Measurements from ENCODE around the gene ZCCHC8.
A peak's percentile ranks its signal among the peaks of the same experiment; 100 is the strongest.

Gene ZCCHC8

DNA sequence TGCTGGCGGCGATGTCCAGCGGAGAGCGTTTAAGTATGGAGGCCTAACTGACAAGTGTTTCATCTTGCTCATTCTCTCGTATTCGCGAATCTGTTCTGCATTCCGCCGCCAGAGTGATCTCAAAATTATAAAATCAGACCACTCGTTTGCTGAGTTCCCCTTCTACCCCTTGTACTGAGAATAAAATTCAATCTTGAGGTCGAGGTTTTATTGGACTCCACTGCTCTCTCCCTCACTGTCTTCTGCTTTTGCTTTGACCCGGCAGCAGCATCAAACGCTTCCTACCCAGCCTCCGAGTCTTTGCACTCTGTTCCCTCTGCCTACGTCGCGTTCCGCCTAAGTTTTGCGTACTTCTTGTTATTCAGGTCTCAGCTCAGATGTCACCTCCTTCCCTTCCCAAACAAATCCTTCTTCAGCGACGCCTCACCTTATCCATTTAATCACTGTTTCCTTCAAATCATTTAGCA is 26.8 kb upstream of the ZCCHC8 start:
- Histone ChIP-seq H3K36me3 (peaks cover 33 to 71% (median 65%) of the 10 kb centered on the region in 11 experiments), H3K4me3 (peak overlapping the region; percentile 88 to 99 (median 97)), H4K20me1 (peaks cover 30 to 39% (median 37%) of the 10 kb centered on the region in 11 experiments), H3K27ac (peak overlapping the region; percentile 18 to 100 (median 99); a peak in 21 of 22 replicates), H3K9me3 (replicated peaks in 1 of 11) (no peaks in the 10 kb centered on the region), H3K4me2 (peak overlapping the region; percentile 72 to 93 (median 84)), H3K27me3 (no peaks in the 10 kb centered on the region), H3K9ac (peak overlapping the region; percentile 76 to 100 (median 99)), H3K4me1 (peaks cover 38 to 50% (median 41%) of the 10 kb centered on the region in 10 experiments)
- TF ChIP-seq Cebpa-rat (IDR thresholded peaks at IDR 0.05), result no peak

DNA sequence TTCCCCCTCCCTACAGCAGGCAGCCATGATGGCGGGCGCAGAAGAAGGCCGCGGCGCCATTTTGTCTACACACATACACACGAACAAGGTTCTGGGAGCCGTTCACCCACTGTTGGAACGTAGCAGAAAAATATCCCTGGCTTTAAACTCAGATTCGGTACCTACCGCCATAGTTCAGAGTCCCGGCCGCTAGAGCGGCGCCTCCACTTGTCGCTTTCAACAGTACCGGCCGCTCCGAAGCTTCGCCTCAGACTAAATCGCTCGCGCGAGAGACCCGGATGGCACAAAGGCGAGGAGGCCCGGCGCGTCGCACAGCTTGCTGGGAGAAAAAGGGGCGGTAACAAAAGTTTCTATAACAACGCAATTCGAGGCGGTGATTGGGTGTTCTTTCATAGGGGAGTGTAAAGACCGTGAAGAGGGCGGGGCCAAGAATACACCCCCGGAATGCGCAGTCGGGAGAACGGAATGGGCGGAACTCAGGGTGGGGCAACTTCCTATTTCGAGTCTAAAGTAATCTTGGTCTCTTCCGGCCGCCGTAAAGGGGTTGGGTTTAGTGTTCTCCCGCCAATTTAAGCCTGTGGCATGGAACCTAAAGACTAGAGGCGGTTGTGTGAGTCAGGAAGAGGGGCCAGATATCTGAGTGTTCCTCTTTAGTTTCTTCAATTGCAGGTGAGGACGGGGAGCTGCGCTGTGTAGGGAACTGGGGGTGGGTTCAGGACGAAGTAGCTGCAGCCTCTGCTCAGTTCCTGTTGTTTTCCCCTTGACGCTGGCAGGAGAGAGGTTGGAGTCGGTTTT is 26.1 kb upstream of the ZCCHC8 start, which contains the start of the genes KNTC1 and RSRC2:
TSS of gene KNTC1 (plus strand) at position 567 of the 795 bp plus-strand sequence. CDS start 2,815 bp downstream, outside the sequence.
TSS of gene RSRC2 (minus strand) at position 254 of the 795 bp plus-strand sequence. CDS start at position 171, 83 bp downstream.
- H3K4me2 ChIP-seq, result peak within 1 kb of the TSS; percentile 79 to 93 (median 84)
- H3K27ac ChIP-seq, result peak within 1 kb of the TSS; percentile 95 to 100 (median 99)
- H3K27me3 ChIP-seq, result no peaks in the 10 kb centered on the region
- peak within 1 kb of the TSS; percentile 88 to 99 (median 97) for H3K4me3 ChIP-seq
- H3K9ac ChIP-seq, result peak within 1 kb of the TSS; percentile 95 to 100 (median 99)
- 0 out of 22 replicates have a peak, but pooled peaks of 1 of the 11 experiments have one; percentile 18 for TF ChIP-seq Cebpa-rat (IDR thresholded peaks at IDR 0.05)
- no peaks in the 10 kb centered on the region for H3K9me3 ChIP-seq (replicated peaks in 1 of 11)
- peaks cover 37 to 71% (median 65%) of the 10 kb centered on the region in 11 experiments for H3K36me3 ChIP-seq
- H4K20me1 ChIP-seq, result peaks cover 37 to 45% (median 43%) of the 10 kb centered on the region in 11 experiments
- H3K4me1 ChIP-seq, result peaks cover 38 to 51% (median 42%) of the 10 kb centered on the region in 10 experiments

- peak overlapping the region; percentile 88 to 99 (median 97); a peak in 19 of 20 replicates for H3K4me3 ChIP-seq
- peak overlapping the region; percentile 70 to 91 (median 81) for H3K4me2 ChIP-seq
- peak overlapping the region; percentile 95 to 100 (median 99); a peak in 21 of 22 replicates for H3K9ac ChIP-seq
- TF ChIP-seq Cebpa-rat (IDR thresholded peaks at IDR 0.05), result no peak
- no peak overlapping the region; a peak in 2 of 22 replicates for H3K27ac ChIP-seq
- peaks cover 64 to 73% (median 71%) of the 10 kb centered on the region in 11 experiments for H4K20me1 ChIP-seq
- no peaks in the 10 kb centered on the region for H3K27me3 ChIP-seq
- H3K4me1 ChIP-seq, result peaks cover 37 to 51% (median 41%) of the 10 kb centered on the region in 10 experiments
- H3K9me3 ChIP-seq (replicated peaks in 1 of 11), result no peaks in the 10 kb centered on the region
- peaks cover 60 to 72% (median 68%) of the 10 kb centered on the region in 11 experiments for H3K36me3 ChIP-seq
Observed at GRCh38 chr12:122523846-122524718, 23.4 kb upstream of the ZCCHC8 start.

- no peaks in the 10 kb centered on the region for H3K9me3 ChIP-seq (replicated peaks in 1 of 11)
- H3K4me3 ChIP-seq, result peak overlapping the region in 3 of 10 experiments; percentile 11 to 96 (median 91); a peak in 3 of 20 replicates
- peaks cover 72 to 81% (median 79%) of the 10 kb centered on the region in 11 experiments for H4K20me1 ChIP-seq
- H3K4me2 ChIP-seq, result peak overlapping the region; percentile 37 to 91 (median 80)
- peak overlapping the region in 10 of 11 experiments; percentile 10 to 99 (median 34); a peak in 13 of 22 replicates for H3K9ac ChIP-seq
- peaks cover 68 to 73% (median 72%) of the 10 kb centered on the region in 11 experiments for H3K36me3 ChIP-seq
- H3K27me3 ChIP-seq, result no peaks in the 10 kb centered on the region
- H3K4me1 ChIP-seq, result peaks cover 29 to 44% (median 34%) of the 10 kb centered on the region in 10 experiments
- peak in 3 of 11 experiments; percentile 12 to 25 (median 22); a peak in 1 of 22 replicates for TF ChIP-seq Cebpa-rat (IDR thresholded peaks at IDR 0.05)
- H3K27ac ChIP-seq, result peak overlapping the region in 2 of 11 experiments; percentile 15 to 21; a peak in 4 of 22 replicates
Observed at GRCh38 chr12:122523280-122523679, 22.5 kb upstream of the ZCCHC8 start.

- no peak overlapping the region for H3K27ac ChIP-seq
- TF ChIP-seq Cebpa-rat (IDR thresholded peaks at IDR 0.05), result no peak
- H3K4me3 ChIP-seq, result no peak overlapping the region
- no peaks in the 10 kb centered on the region for H3K27me3 ChIP-seq
- no peak overlapping the region for H3K9ac ChIP-seq
- peaks cover 96 to 100% (median 100%) of the 10 kb centered on the region in 11 experiments for H4K20me1 ChIP-seq
- no peaks in the 10 kb centered on the region for H3K9me3 ChIP-seq (replicated peaks in 1 of 11)
- peaks cover 25 to 40% (median 29%) of the 10 kb centered on the region in 10 experiments for H3K4me1 ChIP-seq
- H3K36me3 ChIP-seq, result peaks cover 94 to 99% (median 98%) of the 10 kb centered on the region in 11 experiments
- H3K4me2 ChIP-seq, result no peak overlapping the region
Observed at GRCh38 chr12:122520676-122521075, 19.9 kb upstream of the ZCCHC8 start.

GRCh38 chr12:122519418-122519817 is 18.7 kb upstream of the ZCCHC8 start:
- no peak overlapping the region for H3K9ac ChIP-seq
- H3K4me1 ChIP-seq, result peaks cover 15 to 30% (median 19%) of the 10 kb centered on the region in 10 experiments
- no peak overlapping the region for H3K4me3 ChIP-seq
- no peak overlapping the region for H3K4me2 ChIP-seq
- TF ChIP-seq Cebpa-rat (IDR thresholded peaks at IDR 0.05), result no peak
- H3K27ac ChIP-seq, result no peak overlapping the region
- peaks cover 97 to 100% (median 100%) of the 10 kb centered on the region in 11 experiments for H3K36me3 ChIP-seq
- no peaks in the 10 kb centered on the region for H3K27me3 ChIP-seq
- peaks cover 96 to 100% (median 100%) of the 10 kb centered on the region in 11 experiments for H4K20me1 ChIP-seq
- H3K9me3 ChIP-seq (replicated peaks in 1 of 11), result no peaks in the 10 kb centered on the region

DNA sequence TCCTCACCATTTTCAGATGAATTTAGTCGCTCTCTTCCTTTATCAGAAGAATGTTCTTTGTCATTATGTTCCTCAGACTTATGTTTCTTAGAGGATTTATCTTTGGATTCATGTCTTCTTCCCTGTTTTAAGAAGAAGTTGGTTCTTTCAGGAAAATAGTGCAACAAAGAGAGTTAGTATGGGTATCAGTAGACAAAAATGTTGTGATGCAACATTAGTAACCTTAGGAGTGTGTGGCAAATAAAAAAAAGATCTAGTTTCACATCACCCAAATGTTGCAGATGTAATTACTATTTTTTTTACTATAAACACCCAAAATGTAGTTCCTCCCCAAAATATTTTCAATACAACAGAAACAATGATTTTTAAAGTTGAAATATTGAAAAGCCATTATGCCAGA is 18.2 kb upstream of the ZCCHC8 start:
- H3K27me3 ChIP-seq, result no peaks in the 10 kb centered on the region
- H3K4me3 ChIP-seq, result no peak overlapping the region
- no peak overlapping the region for H3K27ac ChIP-seq
- H3K9ac ChIP-seq, result no peak overlapping the region; a peak in 1 of 22 replicates
- peaks cover 96 to 100% (median 100%) of the 10 kb centered on the region in 11 experiments for H4K20me1 ChIP-seq
- no peak overlapping the region for H3K4me2 ChIP-seq
- H3K9me3 ChIP-seq (replicated peaks in 1 of 11), result no peaks in the 10 kb centered on the region
- H3K36me3 ChIP-seq, result peaks cover 97 to 100% (median 100%) of the 10 kb centered on the region in 11 experiments
- peaks cover 10 to 25% (median 14%) of the 10 kb centered on the region in 10 experiments for H3K4me1 ChIP-seq
- TF ChIP-seq Cebpa-rat (IDR thresholded peaks at IDR 0.05), result no peak

DNA sequence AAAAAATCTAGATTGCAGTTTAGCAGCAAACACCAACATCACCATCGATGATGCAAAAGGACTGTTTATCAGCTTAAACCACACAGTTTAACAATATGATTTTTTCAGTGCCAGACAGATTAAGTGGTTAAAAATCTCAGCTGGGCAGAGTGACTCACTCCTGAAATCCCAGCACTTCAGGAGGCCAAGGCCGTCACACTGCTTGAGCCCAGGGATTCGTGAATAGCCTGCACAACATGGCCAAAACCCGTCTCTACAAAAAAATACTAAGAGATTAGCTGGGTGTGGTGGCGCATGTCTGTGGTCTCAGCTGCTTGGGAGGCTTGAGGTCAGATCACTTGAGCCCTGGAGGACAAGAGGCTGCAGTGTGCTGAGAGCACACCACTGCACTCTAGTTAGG is 17.1 kb upstream of the ZCCHC8 start:
- H3K27me3 ChIP-seq, result no peaks in the 10 kb centered on the region
- H3K9me3 ChIP-seq (replicated peaks in 1 of 11), result no peaks in the 10 kb centered on the region
- peaks cover 0 to 15% (median 3%) of the 10 kb centered on the region in 10 experiments; a peak in 12 of 20 replicates for H3K4me1 ChIP-seq
- no peak for TF ChIP-seq Cebpa-rat (IDR thresholded peaks at IDR 0.05)
- no peak overlapping the region for H3K9ac ChIP-seq
- H4K20me1 ChIP-seq, result peaks cover 93 to 100% (median 100%) of the 10 kb centered on the region in 11 experiments
- no peak overlapping the region for H3K4me3 ChIP-seq
- no peak overlapping the region for H3K4me2 ChIP-seq
- no peak overlapping the region for H3K27ac ChIP-seq
- H3K36me3 ChIP-seq, result peaks cover 97 to 100% (median 100%) of the 10 kb centered on the region in 11 experiments
